H9 (cell line): ENCODE measurements around the gene TRPC3. TPM values are rescaled to one million over a fixed set of nuclear protein-coding genes. Genes with fewer than 3 reads are reported as not detected.

Experiments
- DNase-seq: peaks from one replicate; pipeline ENCODE4 v3.0.0-alpha.2; 2017
- H2AFZ ChIP-seq: one replicate; pipeline ENCODE4 v1.6.1; 2013; ENCODE audit warnings: mild to moderate bottlenecking, low read length, control low read depth, moderate library complexity
- H2AK5ac ChIP-seq: 2 replicates; pipeline ENCODE4 v1.6.1; 2013; ENCODE audit warnings: low read length, control low read depth, mixed read lengths; ENCODE audit not compliant: insufficient read length
- H2BK120ac ChIP-seq: one replicate; pipeline ENCODE4 v1.6.1; 2013; ENCODE audit warnings: low read depth, mild to moderate bottlenecking, low read length, control low read depth, inconsistent platforms; ENCODE audit not compliant: poor library complexity, severe bottlenecking
- H2BK12ac ChIP-seq: 2 replicates; pipeline ENCODE4 v1.6.1; 2013; ENCODE audit warnings: low read length, control low read depth, mixed read lengths, low read depth; ENCODE audit not compliant: insufficient read length
- H2BK15ac ChIP-seq: 2 replicates; pipeline ENCODE4 v1.6.1; 2013; ENCODE audit warnings: low read depth, low read length, control low read depth
- H2BK20ac ChIP-seq: one replicate; pipeline ENCODE4 v1.6.1; 2013; ENCODE audit warnings: low read depth, mild to moderate bottlenecking, low read length, control low read depth, inconsistent platforms; ENCODE audit not compliant: poor library complexity, severe bottlenecking
- H2BK5ac ChIP-seq: 2 replicates; pipeline ENCODE4 v1.6.1; 2013; ENCODE audit warnings: low read length, control low read depth, mixed read lengths; ENCODE audit not compliant: insufficient read length
- H3K14ac ChIP-seq: 2 replicates; pipeline ENCODE4 v1.6.1; 2013; ENCODE audit warnings: low read length, control low read depth; ENCODE audit not compliant: insufficient read depth
- H3K18ac ChIP-seq: 2 replicates; pipeline ENCODE4 v1.6.1; 2013; ENCODE audit warnings: low read depth, mild to moderate bottlenecking, mixed read lengths, low read length, control low read depth; ENCODE audit not compliant: insufficient read length
- H3K23ac ChIP-seq: 2 replicates; pipeline ENCODE4 v1.6.1; 2013; ENCODE audit warnings: low read length, control low read depth, mixed read lengths, low read depth; ENCODE audit not compliant: insufficient read length
- H3K23me2 ChIP-seq: 2 replicates; pipeline ENCODE4 v1.6.1; 2013; ENCODE audit warnings: low read depth, mild to moderate bottlenecking, mixed read lengths, low read length, control low read depth; ENCODE audit not compliant: insufficient read length, poor library complexity, severe bottlenecking
- H3K27ac ChIP-seq: 2 replicates; pipeline ENCODE4 v1.5.1; 2013; ENCODE audit warnings: low read length, control low read depth, mixed read lengths, low read depth; ENCODE audit not compliant: insufficient read length
- H3K27me3 ChIP-seq: 2 replicates; pipeline ENCODE4 v1.6.1; 2013; ENCODE audit warnings: low read length, control low read depth, inconsistent platforms; ENCODE audit not compliant: insufficient read depth
- H3K4ac ChIP-seq: 2 replicates; pipeline ENCODE4 v1.6.1; 2013; ENCODE audit warnings: low read depth, mild to moderate bottlenecking, control low read depth, inconsistent platforms, low read length, moderate library complexity
- H3K4me1 ChIP-seq: 2 replicates; pipeline ENCODE4 v1.6.1; 2013; ENCODE audit warnings: low read length, control low read depth, inconsistent platforms; ENCODE audit not compliant: insufficient read depth
- H3K4me2 ChIP-seq: 2 replicates; pipeline ENCODE4 v1.6.1; 2013; ENCODE audit warnings: low read length, control low read depth, mixed read lengths; ENCODE audit not compliant: insufficient read length, insufficient read depth
- H3K56ac ChIP-seq: 2 replicates; pipeline ENCODE4 v1.6.1; 2013; ENCODE audit warnings: low read depth, mild to moderate bottlenecking, mixed read lengths, low read length, control low read depth; ENCODE audit not compliant: insufficient read length
- H3K79me1 ChIP-seq: 2 replicates; pipeline ENCODE4 v1.6.1; 2013; ENCODE audit warnings: low read depth, mild to moderate bottlenecking, moderate library complexity, low read length, control low read depth, inconsistent platforms; ENCODE audit not compliant: insufficient read depth, poor library complexity, severe bottlenecking
- H3K79me2 ChIP-seq: 2 replicates; pipeline ENCODE4 v1.6.1; 2013; ENCODE audit warnings: low read length, control low read depth, inconsistent platforms; ENCODE audit not compliant: insufficient read depth
- H3K9ac ChIP-seq: 2 replicates; pipeline ENCODE4 v1.6.1; 2013; ENCODE audit warnings: low read length, control low read depth, mixed read lengths; ENCODE audit not compliant: insufficient read length; ENCODE audit errors: extremely low read depth
- H3K9me3 ChIP-seq: one replicate; pipeline ENCODE4 v1.6.1; 2013; ENCODE audit warnings: low read depth, low read length, inconsistent platforms; ENCODE audit not compliant: control insufficient read depth
- H3T11ph ChIP-seq: one replicate; pipeline ENCODE4 v1.6.1; 2013; ENCODE audit warnings: mild to moderate bottlenecking, low read length, control low read depth, inconsistent platforms
- H4K20me1 ChIP-seq: one replicate; pipeline ENCODE4 v1.6.1; 2013; ENCODE audit not compliant: control insufficient read depth, insufficient read length, insufficient read depth
- H4K5ac ChIP-seq: 2 replicates; pipeline ENCODE4 v1.6.1; 2013; ENCODE audit warnings: low read depth, mild to moderate bottlenecking, mixed read lengths, low read length, control low read depth; ENCODE audit not compliant: insufficient read length
- H4K8ac ChIP-seq: replicated peaks from 2 replicates; pipeline ENCODE4 v1.6.1; 2013; ENCODE audit warnings: low read length, control low read depth, mixed read lengths, low read depth; ENCODE audit not compliant: insufficient read length
- H4K91ac ChIP-seq: 2 replicates; pipeline ENCODE4 v1.6.1; 2013; ENCODE audit warnings: low read depth, mild to moderate bottlenecking, moderate library complexity, mixed read lengths, low read length, control low read depth; ENCODE audit not compliant: insufficient read length
- H3K27ac Mint-ChIP-seq, 3 experiments: 2 replicates in 2 of 3; 3 replicates in 1 of 3; pipeline ENCODE4 v1.8.0; 2020 to 2021; ENCODE audit warnings: mixed read lengths in 3 of 3, mild to moderate bottlenecking in 1 of 3, moderate library complexity in 1 of 3
- H3K27me3 Mint-ChIP-seq: 2 replicates; pipeline ENCODE4 v1.8.0; 2021; ENCODE audit warnings: low read depth, mild to moderate bottlenecking, moderate library complexity, mixed read lengths
- H3K36me3 Mint-ChIP-seq, 3 experiments: 2 replicates in 2 of 3; 3 replicates in 1 of 3; pipeline ENCODE4 v1.8.0; 2020 to 2021; ENCODE audit warnings: low read depth in 3 of 3, mixed read lengths in 3 of 3; ENCODE audit not compliant: insufficient read depth in 1 of 3
- H3K4me1 Mint-ChIP-seq, 2 experiments: 2 replicates each; pipeline ENCODE4 v1.8.0; 2020; ENCODE audit warnings: mixed read lengths in 2 of 2
- H3K4me3 Mint-ChIP-seq, 2 experiments: 2 replicates in 1 of 2; 3 replicates in 1 of 2; pipeline ENCODE4 v1.8.0; 2020 to 2021; ENCODE audit warnings: mild to moderate bottlenecking in 2 of 2, mixed read lengths in 2 of 2, moderate library complexity in 1 of 2
- H3K9me3 Mint-ChIP-seq, 2 experiments: 2 replicates in 1 of 2; 3 replicates in 1 of 2; pipeline ENCODE4 v1.8.0; 2020; ENCODE audit warnings: mild to moderate bottlenecking in 2 of 2, mixed read lengths in 2 of 2, moderate library complexity in 1 of 2
- WGBS: extraction: QIAGEN DNeasy Blood & Tissue Kit; methylation state at CpG from one replicate; pipeline ENCODE4 v1.1.7; 2013; ENCODE audit warnings: missing lambda C conversion rate, low lambda C conversion rate, mixed read lengths; ENCODE audit not compliant: insufficient read length; ENCODE audit errors: extremely low coverage; 5-methylcytosine and 5-hydroxymethylcytosine counted together
- total RNA-seq: library from RNA; stranded (reverse); gene quantifications from 2 replicates; pipeline ENCODE4 v1.2.1, GENCODE V29; 2021
- TF ChIP-seq, protein P1 (sequence below): fragments of 200-600 bp; sonication (generic); conservative IDR thresholded peaks from 3 replicates; pipeline ENCODE4 v1.8.0; 2021; ENCODE audit warnings: antibody characterized with exemption, mild to moderate bottlenecking

TRPC3 gene
- total RNA-seq, 1 experiment from 2014 or later, result 0.13 TPM

- H3K27me3 ChIP-seq, result no peaks in the 10 kb centered on the region
- H3K4me1 ChIP-seq, result no peaks in the 10 kb centered on the region
Observed at GRCh38 chr4:121995790-121996537, 44.1 kb upstream of the TRPC3 start.

More at GRCh38 chr4:121995790-121996537, 44.1 kb upstream of the TRPC3 start:
- Histone ChIP-seq H3K4ac (no peak overlapping the region), H3K9me3 (no peaks in the 10 kb centered on the region), H3K23ac (no peak overlapping the region), H3K4me2 (no peak overlapping the region), H3K14ac (no peak overlapping the region), H2AFZ (no peak overlapping the region), H3K79me2 (no peaks in the 10 kb centered on the region), H2BK20ac (no peak overlapping the region), H4K91ac (no peak overlapping the region), H2BK120ac (no peak overlapping the region), H4K20me1 (no peaks in the 10 kb centered on the region), H2BK5ac (no peak overlapping the region), H3K79me1 (no peaks in the 10 kb centered on the region), H3K23me2 (no peaks in the 10 kb centered on the region), H3K9ac (no peak overlapping the region), H4K5ac (no peak overlapping the region), H3K56ac (no peak overlapping the region), H2BK12ac (no peak overlapping the region), H4K8ac (no peak overlapping the region), H2AK5ac (no peak overlapping the region), H3K18ac (no peak overlapping the region), H3T11ph (no peak overlapping the region), H3K27ac (no peak overlapping the region), H2BK15ac (no peak overlapping the region)
- Mint-ChIP-seq H3K4me1 (no peaks in the 10 kb centered on the region), H3K36me3 (no peaks in the 10 kb centered on the region), H3K27me3 (peaks cover 15% of the 10 kb centered on the region), H3K9me3 (no peaks in the 10 kb centered on the region), H3K4me3 (no peak overlapping the region), H3K27ac (no peak overlapping the region)
- WGBS, result no CpG with 5 or more reads among the region's 3 CpGs
- DNase-seq, result no peak
- TF ChIP-seq, protein P1, sequence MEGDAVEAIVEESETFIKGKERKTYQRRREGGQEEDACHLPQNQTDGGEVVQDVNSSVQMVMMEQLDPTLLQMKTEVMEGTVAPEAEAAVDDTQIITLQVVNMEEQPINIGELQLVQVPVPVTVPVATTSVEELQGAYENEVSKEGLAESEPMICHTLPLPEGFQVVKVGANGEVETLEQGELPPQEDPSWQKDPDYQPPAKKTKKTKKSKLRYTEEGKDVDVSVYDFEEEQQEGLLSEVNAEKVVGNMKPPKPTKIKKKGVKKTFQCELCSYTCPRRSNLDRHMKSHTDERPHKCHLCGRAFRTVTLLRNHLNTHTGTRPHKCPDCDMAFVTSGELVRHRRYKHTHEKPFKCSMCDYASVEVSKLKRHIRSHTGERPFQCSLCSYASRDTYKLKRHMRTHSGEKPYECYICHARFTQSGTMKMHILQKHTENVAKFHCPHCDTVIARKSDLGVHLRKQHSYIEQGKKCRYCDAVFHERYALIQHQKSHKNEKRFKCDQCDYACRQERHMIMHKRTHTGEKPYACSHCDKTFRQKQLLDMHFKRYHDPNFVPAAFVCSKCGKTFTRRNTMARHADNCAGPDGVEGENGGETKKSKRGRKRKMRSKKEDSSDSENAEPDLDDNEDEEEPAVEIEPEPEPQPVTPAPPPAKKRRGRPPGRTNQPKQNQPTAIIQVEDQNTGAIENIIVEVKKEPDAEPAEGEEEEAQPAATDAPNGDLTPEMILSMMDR, result no peak
